Mesothelial cell of epicardium (in vitro differentiated cells): ENCODE results near the gene PLXNC1. TPM values are rescaled to one million over a fixed set of nuclear protein-coding genes. Genes with fewer than 3 reads are reported as not detected.

ENCODE experiments used
- DNase-seq, 2 experiments: peaks; one replicate each; pipeline ENCODE4 v3.0.0; 2021; ENCODE audit warnings: low spot score in 2 of 2; ENCODE audit not compliant: unreplicated experiment in 2 of 2
- H3K27ac Mint-ChIP-seq: 2 replicates; pipeline ENCODE4 v1.8.0; 2021; ENCODE audit warnings: mixed read lengths
- H3K27me3 Mint-ChIP-seq: 2 replicates; pipeline ENCODE4 v1.8.0; 2021; ENCODE audit warnings: low read depth, mixed read lengths
- H3K36me3 Mint-ChIP-seq: 2 replicates; pipeline ENCODE4 v1.8.0; 2021; ENCODE audit warnings: mixed read lengths
- H3K4me1 Mint-ChIP-seq: 2 replicates; pipeline ENCODE4 v1.8.0; 2021; ENCODE audit warnings: mixed read lengths
- H3K4me3 Mint-ChIP-seq: 2 replicates; pipeline ENCODE4 v1.8.0; 2021; ENCODE audit warnings: mild to moderate bottlenecking, moderate library complexity, mixed read lengths
- H3K9me3 Mint-ChIP-seq: 2 replicates; pipeline ENCODE4 v1.8.0; 2021; ENCODE audit warnings: mixed read lengths
- CTCF ChIP-seq: fragments of 200-600 bp; sonication (generic); IDR thresholded peaks from one replicate; pipeline ENCODE4 v1.5.0; 2021; ENCODE audit warnings: antibody characterized with exemption; ENCODE audit not compliant: unreplicated experiment
- total RNA-seq: library from RNA; stranded (reverse); gene quantifications from 3 replicates; pipeline ENCODE4 v1.2.1, GENCODE V29; 2021

PLXNC1 gene
- total RNA-seq, 1 donor from 2014 or later, result 3.4 TPM

- no peak for TF ChIP-seq CTCF
- Mint-ChIP-seq H3K27ac (no peak overlapping the region), H3K36me3 (no peaks in the 10 kb centered on the region), H3K4me1 (no peaks in the 10 kb centered on the region), H3K4me3 (no peak overlapping the region), H3K27me3 (peaks cover 74% of the 10 kb centered on the region), H3K9me3 (no peaks in the 10 kb centered on the region)
- no peak for DNase-seq
These were observed 6.5 kb upstream of the PLXNC1 start for GRCh38 chr12:94141892-94142291.

- TF ChIP-seq CTCF, result no peak
- Mint-ChIP-seq H3K4me3 (no peak overlapping the region), H3K4me1 (no peaks in the 10 kb centered on the region), H3K27ac (no peak overlapping the region), H3K9me3 (no peaks in the 10 kb centered on the region), H3K36me3 (no peaks in the 10 kb centered on the region), H3K27me3 (peaks cover 75% of the 10 kb centered on the region)
- DNase-seq, result no peak
These were observed 4.9 kb upstream of the PLXNC1 start for GRCh38 chr12:94143438-94143837.

DNA sequence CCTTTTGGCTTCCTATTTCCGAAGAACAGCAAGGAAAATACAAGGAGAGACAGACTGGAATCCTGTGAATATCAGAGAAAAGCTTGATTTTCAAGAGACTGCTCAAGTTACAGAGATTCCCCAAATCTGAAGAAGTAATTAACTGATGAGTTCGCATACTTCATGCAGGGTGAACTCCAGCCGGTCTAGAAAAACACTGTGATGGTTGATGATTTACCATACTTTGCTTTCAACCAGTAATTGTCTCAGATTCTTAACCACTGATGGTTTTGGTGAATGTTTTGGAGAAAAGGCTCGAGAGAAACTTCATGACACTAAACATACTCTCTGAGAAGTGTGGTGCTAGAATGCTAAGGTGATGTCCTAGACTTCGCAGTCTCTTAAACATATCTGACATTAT is 4.4 kb upstream of the PLXNC1 start:
- no peak for DNase-seq
- no peaks in the 10 kb centered on the region for H3K9me3 Mint-ChIP-seq
- H3K36me3 Mint-ChIP-seq, result no peaks in the 10 kb centered on the region
- H3K4me3 Mint-ChIP-seq, result no peak overlapping the region
- TF ChIP-seq CTCF, result no peak
- no peak overlapping the region for H3K27ac Mint-ChIP-seq
- no peaks in the 10 kb centered on the region for H3K4me1 Mint-ChIP-seq
- H3K27me3 Mint-ChIP-seq, result peaks cover 76% of the 10 kb centered on the region

GRCh38 chr12:94144781-94145180 is 3.6 kb upstream of the PLXNC1 start:
- Mint-ChIP-seq H3K9me3 (no peaks in the 10 kb centered on the region), H3K27ac (no peak overlapping the region), H3K4me3 (no peak overlapping the region), H3K36me3 (no peaks in the 10 kb centered on the region), H3K4me1 (peaks cover 3% of the 10 kb centered on the region), H3K27me3 (peaks cover 80% of the 10 kb centered on the region)
- DNase-seq, result no peak
- no peak for TF ChIP-seq CTCF

- H3K27me3 Mint-ChIP-seq, result peaks cover 81% of the 10 kb centered on the region
These were observed 3.0 kb upstream of the PLXNC1 start for GRCh38 chr12:94145191-94145983.

More at GRCh38 chr12:94145191-94145983, 3.0 kb upstream of the PLXNC1 start:
- no peak overlapping the region for H3K4me3 Mint-ChIP-seq
- H3K9me3 Mint-ChIP-seq, result no peaks in the 10 kb centered on the region
- H3K4me1 Mint-ChIP-seq, result peaks cover 5% of the 10 kb centered on the region
- peak; percentile 34 for TF ChIP-seq CTCF
- DNase-seq, result no peak
- no peaks in the 10 kb centered on the region for H3K36me3 Mint-ChIP-seq
- H3K27ac Mint-ChIP-seq, result no peak overlapping the region
